Measurements from ENCODE around the gene CMIP.

DNA sequence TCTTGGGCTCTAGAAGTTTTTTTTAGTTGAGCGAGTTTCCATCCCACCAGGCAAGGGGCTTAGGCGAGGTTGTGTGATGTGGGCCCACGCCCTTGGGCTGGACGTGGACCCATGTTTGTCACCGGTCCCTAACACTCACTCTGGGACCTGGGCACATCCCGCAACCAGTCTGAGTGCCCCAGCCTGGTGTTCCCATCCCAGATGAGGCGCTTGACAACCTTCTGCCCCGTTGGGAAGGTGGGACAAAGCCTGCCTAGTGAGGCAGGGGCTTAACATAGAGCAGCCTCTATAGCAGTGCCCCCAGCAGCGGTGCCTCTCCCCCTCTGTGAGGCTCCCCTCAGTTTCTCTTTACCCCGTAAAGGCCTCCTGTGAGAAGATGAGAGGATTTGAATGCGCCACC lies 22.5 kb downstream of the CMIP start:
- no peak for TF ChIP-seq CREB1 (IDR thresholded peaks at IDR 0.05; ENCODE audit: low read depth)
- TF ChIP-seq TAF1 (IDR thresholded peaks at IDR 0.05; ENCODE audit: low read depth): no peak
